H1 (cell line): Measurements from ENCODE around the gene CACNG4. TPM values are rescaled to one million over a fixed set of nuclear protein-coding genes. Genes with fewer than 3 reads are reported as not detected.

ENCODE experiments used
- CTCF ChIA-PET: fragments of 300-600 bp; sonication (Branson Sonifier 250); formaldehyde crosslinking; loops from one replicate; lab custom pipeline; 2021; ENCODE audit not compliant: partially characterized antibody; lab: Charles Lee
- POLR2A ChIA-PET: fragments of 300-600 bp; sonication (Branson Sonifier 250); formaldehyde crosslinking; loops from one replicate; lab custom pipeline; 2021; ENCODE audit warnings: inconsistent platforms; ENCODE audit not compliant: partially characterized antibody; lab: Charles Lee
- DNase-seq, 2 experiments: peaks; one replicate each; pipeline versions ENCODE4 v3.0.0 to v3.0.0-alpha.2; 2010 to 2022; ENCODE audit warnings: low spot score in 2 of 2, low read depth in 1 of 2, mixed read lengths in 1 of 2
- FAIRE-seq: peaks from 2 replicates; lab custom pipeline; 2011; peaks lifted over from hg19 to GRCh38; lab: Jason Lieb, UNC
- H2AFZ ChIP-seq: 2 replicates; pipeline ENCODE4 v1.8.1; 2012; ENCODE audit warnings: low read length, inconsistent platforms
- H2AK5ac ChIP-seq: 2 replicates; pipeline ENCODE4 v1.6.1; 2013; ENCODE audit warnings: low read depth, low read length
- H2BK120ac ChIP-seq: replicated peaks from 2 replicates; pipeline ENCODE3; 2013; ENCODE audit warnings: low read depth, low read length, inconsistent platforms
- H2BK12ac ChIP-seq: 2 replicates; pipeline ENCODE4 v1.6.1; 2013; ENCODE audit warnings: low read depth, low read length
- H2BK15ac ChIP-seq: 2 replicates; pipeline ENCODE4 v1.6.1; 2013; ENCODE audit warnings: low read length
- H2BK20ac ChIP-seq: 2 replicates; pipeline ENCODE4 v1.6.1; 2013; ENCODE audit warnings: low read length
- H2BK5ac ChIP-seq: 2 replicates; pipeline ENCODE4 v1.6.1; 2013; ENCODE audit warnings: low read depth, low read length
- H3K14ac ChIP-seq: 2 replicates; pipeline ENCODE4 v1.6.1; 2013; ENCODE audit warnings: inconsistent platforms; ENCODE audit not compliant: insufficient read length
- H3K18ac ChIP-seq: 2 replicates; pipeline ENCODE4 v1.6.1; 2013; ENCODE audit warnings: low read length; ENCODE audit errors: extremely low read depth
- H3K23ac ChIP-seq: 2 replicates; pipeline ENCODE4 v1.6.1; 2013; ENCODE audit warnings: inconsistent platforms; ENCODE audit not compliant: insufficient read length
- H3K23me2 ChIP-seq: 2 replicates; pipeline ENCODE4 v1.6.1; 2013; ENCODE audit warnings: low read depth, low read length
- H3K27ac ChIP-seq: 2 replicates; pipeline ENCODE4 v1.6.1; 2011; ENCODE audit warnings: low read depth, low read length, inconsistent platforms
- H3K27me3 ChIP-seq, 4 experiments: replicated peaks in 1 of 4; 1 replicate in 1 of 4; 2 replicates in 3 of 4; pipeline versions ENCODE4 v1.6.1 to v1.8.1; 2011 to 2013; ENCODE audit warnings: low read length in 3 of 4, mild to moderate bottlenecking in 3 of 4, inconsistent platforms in 2 of 4, mixed read lengths in 2 of 4, moderate library complexity in 1 of 4; ENCODE audit not compliant: control insufficient read depth in 3 of 4, insufficient read depth in 3 of 4; ENCODE audit errors: extremely low read depth in 1 of 4
- H3K36me3 ChIP-seq, 4 experiments: 2 replicates each; pipeline versions ENCODE4 v1.6.1 to v1.8.1; 2011 to 2013; ENCODE audit warnings: mild to moderate bottlenecking in 4 of 4, low read length in 3 of 4, moderate library complexity in 2 of 4, control low read depth in 1 of 4, inconsistent platforms in 1 of 4; ENCODE audit not compliant: insufficient read depth in 4 of 4, control insufficient read depth in 2 of 4
- H3K4ac ChIP-seq: replicated peaks from 2 replicates; pipeline ENCODE3; 2013; ENCODE audit warnings: low read length, low read depth, mixed read lengths, inconsistent platforms; ENCODE audit not compliant: insufficient read length
- H3K4me1 ChIP-seq, 4 experiments: replicated peaks in 1 of 4; 1 replicate in 1 of 4; 2 replicates in 3 of 4; pipeline versions ENCODE4 v1.6.1 to v1.8.1; 2011 to 2013; ENCODE audit warnings: low read length in 3 of 4, inconsistent platforms in 2 of 4, mixed read lengths in 1 of 4; ENCODE audit not compliant: insufficient read depth in 4 of 4, control insufficient read depth in 3 of 4
- H3K4me2 ChIP-seq, 2 experiments: 2 replicates each; pipeline versions ENCODE4 v1.6.1 to v1.8.1; 2011 to 2013; ENCODE audit warnings: low read depth in 2 of 2, low read length in 2 of 2, control low read depth in 1 of 2, inconsistent platforms in 1 of 2, mild to moderate bottlenecking in 1 of 2; ENCODE audit not compliant: insufficient read depth in 1 of 2
- H3K4me3 ChIP-seq, 4 experiments: fragments of 200-600, 300-600 bp in 1 of 4; sonication (generic), shearing (Covaris generic), sonication (Bioruptor Twin) in 1 of 4; 2 replicates each; pipeline versions ENCODE4 v1.5.1 to v1.8.1; 2011 to 2016; ENCODE audit warnings: low read length in 4 of 4, low read depth in 3 of 4, control low read depth in 2 of 4, inconsistent platforms in 2 of 4, mild to moderate bottlenecking in 2 of 4, mixed read lengths in 1 of 4, moderate library complexity in 1 of 4; ENCODE audit not compliant: insufficient read depth in 2 of 4; ENCODE audit errors: extremely low read depth in 1 of 4
- H3K56ac ChIP-seq: replicated peaks from 2 replicates; pipeline ENCODE3; 2013; ENCODE audit warnings: low read depth, mild to moderate bottlenecking, mixed read lengths, low read length, inconsistent platforms; ENCODE audit not compliant: insufficient read length
- H3K79me1 ChIP-seq: 2 replicates; pipeline ENCODE4 v1.6.1; 2013; ENCODE audit warnings: low read depth, low read length, control low read depth
- H3K79me2 ChIP-seq, 2 experiments: 2 replicates each; pipeline versions ENCODE4 v1.6.1 to v1.8.1; 2012 to 2013; ENCODE audit warnings: low read length in 2 of 2, mild to moderate bottlenecking in 2 of 2, inconsistent platforms in 1 of 2; ENCODE audit not compliant: insufficient read depth in 2 of 2, control insufficient read depth in 1 of 2
- H3K9ac ChIP-seq, 4 experiments: replicated peaks in 1 of 4; 1 replicate in 1 of 4; 2 replicates in 3 of 4; pipeline versions ENCODE4 v1.6.1 to v1.8.1; 2011 to 2013; ENCODE audit warnings: low read depth in 3 of 4, low read length in 3 of 4, control low read depth in 2 of 4, mild to moderate bottlenecking in 2 of 4, moderate library complexity in 2 of 4, inconsistent platforms in 1 of 4; ENCODE audit errors: extremely low read depth in 1 of 4
- H3K9me3 ChIP-seq, 2 experiments: 2 replicates each; pipeline versions ENCODE4 v1.6.1 to v1.8.1; 2012 to 2013; ENCODE audit warnings: mild to moderate bottlenecking in 2 of 2, moderate library complexity in 2 of 2, control low read depth in 1 of 2, inconsistent platforms in 1 of 2, low read depth in 1 of 2, low read length in 1 of 2, mixed read lengths in 1 of 2; ENCODE audit not compliant: insufficient read depth in 2 of 2
- H4K20me1 ChIP-seq, 2 experiments: replicated peaks in 1 of 2; 2 replicates each; pipeline versions ENCODE3 to v1.8.1; 2011 to 2013; ENCODE audit warnings: inconsistent platforms in 2 of 2, low read length in 2 of 2, mild to moderate bottlenecking in 1 of 2; ENCODE audit not compliant: insufficient read depth in 2 of 2, control insufficient read depth in 1 of 2
- H4K5ac ChIP-seq: 2 replicates; pipeline ENCODE4 v1.6.1; 2013; ENCODE audit warnings: low read length, low read depth, mixed read lengths, inconsistent platforms; ENCODE audit not compliant: insufficient read length
- H4K8ac ChIP-seq: 2 replicates; pipeline ENCODE4 v1.8.0; 2013; ENCODE audit warnings: mild to moderate bottlenecking, moderate library complexity, low read length, inconsistent platforms; ENCODE audit not compliant: insufficient read depth; ENCODE audit errors: extremely low read depth
- H4K91ac ChIP-seq: replicated peaks from 2 replicates; pipeline ENCODE3; 2013; ENCODE audit warnings: low read length, mixed read lengths, inconsistent platforms; ENCODE audit not compliant: insufficient read length
- EGR1 ChIP-seq: IDR thresholded peaks from 2 replicates; pipeline ENCODE4 v1.6.1; 2011; ENCODE audit warnings: low read depth, low read length, borderline replicate concordance
- GABPA ChIP-seq: IDR thresholded peaks from 2 replicates; pipeline ENCODE4 v1.6.1; 2011; ENCODE audit warnings: mild to moderate bottlenecking, low read length, moderate library complexity, borderline replicate concordance; ENCODE audit not compliant: insufficient read depth
- JUN ChIP-seq: IDR thresholded peaks from 2 replicates; pipeline ENCODE4 v1.6.1; 2011; ENCODE audit warnings: low read depth, mild to moderate bottlenecking, improper control_type of control experiment, low read length
- KDM4A ChIP-seq: IDR thresholded peaks from one replicate; pipeline ENCODE4 v1.7.1; 2012; ENCODE audit warnings: low read depth, mild to moderate bottlenecking, moderate library complexity, low read length, inconsistent platforms; ENCODE audit not compliant: severe bottlenecking
- KDM5A ChIP-seq: fragments of 200-600 bp; IDR thresholded peaks from 2 replicates; pipeline ENCODE4 v1.7.1; 2012; ENCODE audit warnings: mild to moderate bottlenecking, low read length, inconsistent platforms, mixed read lengths
- NRF1 ChIP-seq: IDR thresholded peaks from 2 replicates; pipeline ENCODE4 v1.6.1; 2011; ENCODE audit warnings: mild to moderate bottlenecking, low read depth, low read length, improper control_type of control experiment
- RAD21 ChIP-seq, 2 experiments: IDR thresholded peaks in 1 of 2; conservative IDR thresholded peaks in 1 of 2; 2 replicates each; pipeline ENCODE4 v1.6.1; 2011; ENCODE audit warnings: low read depth in 2 of 2, low read length in 2 of 2, improper control_type of control experiment in 1 of 2, inconsistent platforms in 1 of 2, mild to moderate bottlenecking in 1 of 2, moderate library complexity in 1 of 2
- RNF2 ChIP-seq: fragments of 200-900, 300-1000 bp; sonication (generic); IDR thresholded peaks from 2 replicates; pipeline ENCODE4 v1.7.1; 2016; ENCODE audit warnings: borderline replicate concordance, low read depth, mild to moderate bottlenecking, antibody characterized with exemption, low read length; ENCODE audit not compliant: poor library complexity, severe bottlenecking; ENCODE audit errors: missing control alignments
- TBP ChIP-seq: IDR thresholded peaks from 2 replicates; pipeline ENCODE4 v1.6.1; 2011; ENCODE audit warnings: low read depth, low read length, improper control_type of control experiment
- WGBS, 2 experiments: shearing (Covaris generic) in 1 of 2; methylation state at CpG; one replicate each; pipeline versions ENCODE4 v1.1.6 to v1.1.7; 2013 to 2015; ENCODE audit warnings: low lambda C conversion rate in 2 of 2, mixed read lengths in 2 of 2, inconsistent platforms in 1 of 2, low coverage in 1 of 2, missing lambda C conversion rate in 1 of 2; ENCODE audit not compliant: insufficient replicate concordance in 2 of 2, insufficient coverage in 1 of 2, insufficient read length in 1 of 2; ENCODE audit errors: extremely low coverage in 1 of 2, missing lambda C conversion rate in 1 of 2; 5-methylcytosine and 5-hydroxymethylcytosine counted together
- polyA plus RNA-seq, 7 experiments: library from polyadenylated mRNA; depleted of rRNA in 3 of 7; stranded (reverse) in 5 of 7; unstranded in 2 of 7; fragments of >200 nt in 5 of 7; fragments of 200-250 nt in 2 of 7; gene quantifications; 1 replicate in 5 of 7; 2 replicates in 1 of 7; 4 replicates in 1 of 7; pipeline versions ENCODE4 v1.2.1 to v1.2.3, GENCODE V29; 2011 to 2013; ENCODE audit warnings: missing spikeins in 2 of 7, mixed read lengths in 2 of 7
- total RNA-seq: library from RNA; stranded (reverse); fragmentation: NEBNext Ultra II Directional; extraction: Animal tissue kit (Norgen Biotek cat#: 25700); gene quantifications from 2 replicates; pipeline ENCODE4 v1.2.1, GENCODE V29; 2021
- TF ChIP-seq, protein P1 (sequence below): IDR thresholded peaks from 2 replicates; pipeline ENCODE4 v1.6.1; 2012; ENCODE audit warnings: inconsistent platforms
- TF ChIP-seq, protein P2 (sequence below): IDR thresholded peaks from 2 replicates; pipeline ENCODE4 v1.6.1; 2011; ENCODE audit warnings: low read length, improper control_type of control experiment

The CACNG4 gene
- total and polyA plus RNA-seq, 2 of the 8 experiments (the other 6 are each of a cell fraction or from before 2014, with no cell fraction given), result 3.6 to 5.6 TPM

DNA sequence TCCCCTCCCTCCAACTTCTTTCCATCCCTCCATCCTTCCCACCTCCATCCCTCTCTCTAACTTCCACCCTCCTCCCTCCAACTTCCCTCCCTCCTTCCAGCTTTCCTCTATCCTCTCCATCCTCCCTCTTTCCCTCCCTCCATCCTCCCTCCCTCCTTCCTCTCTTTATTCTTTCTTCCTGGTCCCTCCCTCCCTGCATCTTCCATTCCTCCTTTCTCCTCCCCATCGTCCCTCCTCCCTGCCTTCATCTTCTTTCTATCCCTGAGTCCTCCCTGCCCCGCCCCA lies 11.8 kb downstream of the CACNG4 start:
- Histone ChIP-seq H2BK12ac (no peak overlapping the region), H2BK20ac (no peak overlapping the region), H3K23me2 (no peaks in the 10 kb centered on the region; the same call in 1 of the 2 replicates), H3K4ac (no peak overlapping the region), H2BK15ac (no peak overlapping the region), H4K20me1 (no peaks in the 10 kb centered on the region), H4K91ac (no peak overlapping the region), H3K18ac (no peak overlapping the region), H4K5ac (no peak overlapping the region), H3K9ac (no peak overlapping the region), H3K56ac (no peak overlapping the region), H3K4me2 (no peak overlapping the region), H3K9me3 (no peaks in the 10 kb centered on the region), H3K79me1 (no peaks in the 10 kb centered on the region), H2AK5ac (no peak overlapping the region), H2AFZ (no peak overlapping the region), H2BK120ac (no peak overlapping the region), H3K4me3 (no peak overlapping the region), H3K4me1 (peaks cover 0 to 2% (median 1%) of the 10 kb centered on the region in 4 experiments; a peak in 2 of 7 replicates), H4K8ac (no peak overlapping the region), H3K36me3 (no peaks in the 10 kb centered on the region), H3K23ac (no peak overlapping the region), H2BK5ac (no peak overlapping the region), H3K27me3 (no peaks in the 10 kb centered on the region), H3K79me2 (no peaks in the 10 kb centered on the region), H3K14ac (no peak overlapping the region), H3K27ac (no peak overlapping the region)
- WGBS, 2 experiments, result 77% methylated on average over 2 of the region's 2 CpGs; no CpG with 5 or more reads in 1 of the 2 experiments
- POLR2A ChIA-PET, result no interaction called here
- DNase-seq (no peak), FAIRE-seq (no peak)
- CTCF ChIA-PET, result interaction anchor here (2.4 kb wide), 1 partner anchor 262 kb away, joined by 9 read pairs; no protein-coding TSS in a partner anchor
- TF ChIP-seq RNF2, result no peak
- TF ChIP-seq JUN, result no peak
- TF ChIP-seq EGR1, result no peak
- TF ChIP-seq, protein P1, sequence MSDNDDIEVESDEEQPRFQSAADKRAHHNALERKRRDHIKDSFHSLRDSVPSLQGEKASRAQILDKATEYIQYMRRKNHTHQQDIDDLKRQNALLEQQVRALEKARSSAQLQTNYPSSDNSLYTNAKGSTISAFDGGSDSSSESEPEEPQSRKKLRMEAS, result no peak
- no peak for TF ChIP-seq NRF1
- TF ChIP-seq KDM5A, result no peak
- no peak for TF ChIP-seq RAD21 (IDR thresholded peaks at IDR 0.05 in 1 of 2, conservative IDR thresholded peaks at IDR 0.05 in 1 of 2; ENCODE audit: low read depth in 2 of 2, low read length in 2 of 2)
- no peak for TF ChIP-seq GABPA
- no peak for TF ChIP-seq TBP
- TF ChIP-seq, protein P2, sequence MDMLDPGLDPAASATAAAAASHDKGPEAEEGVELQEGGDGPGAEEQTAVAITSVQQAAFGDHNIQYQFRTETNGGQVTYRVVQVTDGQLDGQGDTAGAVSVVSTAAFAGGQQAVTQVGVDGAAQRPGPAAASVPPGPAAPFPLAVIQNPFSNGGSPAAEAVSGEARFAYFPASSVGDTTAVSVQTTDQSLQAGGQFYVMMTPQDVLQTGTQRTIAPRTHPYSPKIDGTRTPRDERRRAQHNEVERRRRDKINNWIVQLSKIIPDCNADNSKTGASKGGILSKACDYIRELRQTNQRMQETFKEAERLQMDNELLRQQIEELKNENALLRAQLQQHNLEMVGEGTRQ, result no peak
- no peak for TF ChIP-seq KDM4A
